ENCODE results near the gene SARDH. TPM values are rescaled to one million over a fixed set of nuclear protein-coding genes. Genes with fewer than 3 reads are reported as not detected.
"Not testable (repeated sequence)": the region's sequence is repeated elsewhere in the genome, so short reads cannot be mapped to it uniquely, and the experiment has no call there.

SARDH gene
- total RNA-seq, 1 donor from 2014 or later = 12.9 TPM

DNA sequence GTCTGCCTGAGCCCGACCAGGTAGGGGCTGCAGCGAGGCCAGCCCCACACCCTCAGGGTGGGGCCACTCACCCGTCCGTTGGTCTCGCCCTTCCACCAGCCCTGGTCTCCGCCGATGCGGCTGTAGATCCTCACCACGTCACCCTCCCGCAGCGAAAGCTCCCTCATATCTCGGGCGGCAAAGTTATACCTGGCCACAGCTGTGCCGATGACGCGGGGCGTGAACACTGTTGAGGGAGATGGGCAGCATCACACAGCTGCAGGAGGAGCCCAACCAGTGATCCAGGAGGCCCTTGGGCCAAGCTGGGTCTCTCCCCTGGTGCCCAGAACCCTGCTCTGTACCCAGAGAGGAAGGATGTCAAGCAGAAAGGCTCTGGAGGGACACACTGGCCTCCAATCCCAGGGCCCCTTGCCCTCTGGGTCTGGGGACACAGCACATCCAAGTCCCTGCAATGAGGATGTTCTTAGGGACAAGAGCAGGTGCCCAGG lies 30.3 kb upstream of the SARDH start:
- H3K9me3 Mint-ChIP-seq = peaks cover 28% of the 10 kb centered on the region
- peak in 1 of 2 experiments; percentile 27 for DNase-seq (ENCODE audit: low spot score in 2 of 2, unreplicated experiment in 2 of 2)
- TF ChIP-seq, protein P1, sequence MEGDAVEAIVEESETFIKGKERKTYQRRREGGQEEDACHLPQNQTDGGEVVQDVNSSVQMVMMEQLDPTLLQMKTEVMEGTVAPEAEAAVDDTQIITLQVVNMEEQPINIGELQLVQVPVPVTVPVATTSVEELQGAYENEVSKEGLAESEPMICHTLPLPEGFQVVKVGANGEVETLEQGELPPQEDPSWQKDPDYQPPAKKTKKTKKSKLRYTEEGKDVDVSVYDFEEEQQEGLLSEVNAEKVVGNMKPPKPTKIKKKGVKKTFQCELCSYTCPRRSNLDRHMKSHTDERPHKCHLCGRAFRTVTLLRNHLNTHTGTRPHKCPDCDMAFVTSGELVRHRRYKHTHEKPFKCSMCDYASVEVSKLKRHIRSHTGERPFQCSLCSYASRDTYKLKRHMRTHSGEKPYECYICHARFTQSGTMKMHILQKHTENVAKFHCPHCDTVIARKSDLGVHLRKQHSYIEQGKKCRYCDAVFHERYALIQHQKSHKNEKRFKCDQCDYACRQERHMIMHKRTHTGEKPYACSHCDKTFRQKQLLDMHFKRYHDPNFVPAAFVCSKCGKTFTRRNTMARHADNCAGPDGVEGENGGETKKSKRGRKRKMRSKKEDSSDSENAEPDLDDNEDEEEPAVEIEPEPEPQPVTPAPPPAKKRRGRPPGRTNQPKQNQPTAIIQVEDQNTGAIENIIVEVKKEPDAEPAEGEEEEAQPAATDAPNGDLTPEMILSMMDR (IDR thresholded peaks at IDR 0.05; ENCODE audit: unreplicated experiment) = no peak
- no peak overlapping the region for H3K27ac Mint-ChIP-seq
- peaks cover 51% of the 10 kb centered on the region for H3K36me3 Mint-ChIP-seq
- no peaks in the 10 kb centered on the region for H3K4me1 Mint-ChIP-seq
- no peaks in the 10 kb centered on the region for H3K27me3 Mint-ChIP-seq (ENCODE audit: low read depth)
- no peak overlapping the region for H3K4me3 Mint-ChIP-seq

DNA sequence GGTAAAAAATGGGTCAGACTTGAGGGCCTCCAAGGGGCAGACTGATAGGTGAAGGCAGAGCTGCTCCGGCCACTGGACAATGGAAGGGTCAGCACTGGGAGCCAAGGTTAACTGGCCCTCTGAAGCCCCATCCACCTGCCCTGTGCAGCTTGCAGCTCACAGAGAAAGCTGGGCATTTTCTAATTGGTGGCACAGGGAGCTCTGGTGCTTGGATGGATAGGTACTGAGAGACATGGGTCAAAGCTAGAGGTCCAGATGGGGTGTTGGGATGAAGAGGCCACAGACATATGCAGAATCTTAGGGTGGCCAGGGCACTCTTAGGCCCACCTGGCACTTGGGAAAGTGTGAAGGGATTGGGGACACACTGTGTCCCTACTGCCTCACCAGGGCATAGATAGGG lies 29.5 kb upstream of the SARDH start:
- Mint-ChIP-seq H3K9me3 (peaks cover 28% of the 10 kb centered on the region), H3K36me3 (peaks cover 51% of the 10 kb centered on the region), H3K27ac (no peak overlapping the region), H3K27me3 (ENCODE audit: low read depth) (no peaks in the 10 kb centered on the region), H3K4me3 (no peak overlapping the region), H3K4me1 (no peaks in the 10 kb centered on the region)
- DNase-seq (ENCODE audit: low spot score in 2 of 2, unreplicated experiment in 2 of 2) = no peak
- TF ChIP-seq, protein P1 (IDR thresholded peaks at IDR 0.05; ENCODE audit: unreplicated experiment) = no peak

DNA sequence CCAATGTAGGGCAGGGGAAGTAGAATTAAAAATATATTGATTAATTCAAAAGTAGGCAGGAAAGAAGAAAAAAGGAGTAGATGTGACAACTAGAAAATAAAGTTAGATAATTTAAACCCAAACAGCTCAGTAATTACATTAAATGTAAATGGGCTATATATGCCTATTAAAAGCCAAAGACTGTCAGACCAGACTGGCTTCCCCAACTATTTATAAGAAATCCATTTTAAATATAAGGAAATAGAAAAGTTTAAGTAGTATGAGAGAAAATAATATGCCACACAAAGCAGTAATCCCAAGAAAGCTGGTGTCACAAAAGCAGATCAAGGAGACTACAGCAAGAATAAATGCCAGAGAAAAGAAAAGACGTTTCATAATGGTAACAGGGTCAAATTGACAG lies 28.9 kb upstream of the SARDH start:
- Mint-ChIP-seq H3K4me1 (no peaks in the 10 kb centered on the region), H3K27me3 (ENCODE audit: low read depth) (no peaks in the 10 kb centered on the region), H3K27ac (no peak overlapping the region), H3K4me3 (no peak overlapping the region), H3K36me3 (peaks cover 51% of the 10 kb centered on the region), H3K9me3 (peaks cover 28% of the 10 kb centered on the region)
- DNase-seq (ENCODE audit: low spot score in 2 of 2, unreplicated experiment in 2 of 2) = no peak
- TF ChIP-seq, protein P1 (IDR thresholded peaks at IDR 0.05; ENCODE audit: unreplicated experiment) = no peak

GRCh38 chr9:133766234-133766633 lies 28.1 kb upstream of the SARDH start:
- Mint-ChIP-seq H3K36me3 (peaks cover 55% of the 10 kb centered on the region), H3K9me3 (peaks cover 28% of the 10 kb centered on the region)
- not testable (repeated sequence) for DNase-seq (ENCODE audit: low spot score in 2 of 2, unreplicated experiment in 2 of 2); H3K27ac Mint-ChIP-seq; H3K27me3 Mint-ChIP-seq (ENCODE audit: low read depth); H3K4me1 Mint-ChIP-seq; H3K4me3 Mint-ChIP-seq

DNA sequence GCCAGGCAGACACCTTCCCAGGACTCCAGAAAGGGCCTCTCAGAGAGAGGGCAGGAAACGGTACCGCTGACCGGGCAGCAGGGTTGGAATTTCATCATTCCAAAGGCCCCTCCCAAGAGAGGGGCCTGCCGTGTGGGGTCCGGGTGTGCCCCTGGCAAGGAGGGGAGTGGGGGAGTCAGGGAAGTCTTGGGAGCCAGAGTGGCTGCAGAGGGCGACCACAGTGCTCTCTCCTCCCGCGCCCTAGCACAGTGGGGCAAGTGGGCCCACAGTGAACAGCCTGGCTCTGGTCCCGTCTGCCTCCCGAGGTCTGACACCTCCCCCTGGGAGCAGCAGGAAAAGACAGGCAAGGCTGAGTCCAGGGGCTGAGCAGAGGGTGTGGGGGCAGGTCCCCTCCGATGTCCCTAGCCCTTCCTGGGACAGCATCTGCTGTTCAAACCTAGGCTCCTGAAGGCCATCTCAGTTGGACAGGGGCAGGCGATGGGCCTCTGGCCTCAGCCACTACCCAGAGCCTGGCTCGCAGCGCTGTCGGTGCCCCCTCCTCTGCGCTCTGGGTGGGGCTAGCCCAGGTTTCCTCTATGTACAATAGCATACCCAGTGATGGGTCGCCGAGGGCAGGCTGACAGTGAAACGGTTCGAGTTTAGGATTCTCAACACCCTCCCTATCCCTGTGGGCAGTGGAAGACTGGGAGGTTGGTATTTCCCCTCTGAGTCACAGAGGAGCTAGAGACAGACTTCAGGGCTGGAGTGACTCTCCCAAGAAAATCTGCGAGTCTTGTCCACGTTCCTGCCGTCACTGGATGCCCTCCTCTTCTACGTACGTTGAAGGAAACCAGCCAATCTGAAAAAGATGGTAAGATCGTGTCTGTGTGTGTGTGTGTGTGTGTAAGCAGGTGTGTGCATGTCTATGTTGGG lies 25.4 kb upstream of the SARDH start:
- Mint-ChIP-seq H3K4me3 (no peak overlapping the region), H3K27me3 (ENCODE audit: low read depth) (no peaks in the 10 kb centered on the region), H3K9me3 (peaks cover 28% of the 10 kb centered on the region), H3K36me3 (peaks cover 54% of the 10 kb centered on the region), H3K4me1 (no peaks in the 10 kb centered on the region), H3K27ac (no peak overlapping the region)
- TF ChIP-seq, protein P1 (IDR thresholded peaks at IDR 0.05; ENCODE audit: unreplicated experiment) = no peak
- DNase-seq (ENCODE audit: low spot score in 2 of 2, unreplicated experiment in 2 of 2) = peak in 1 of 2 experiments; percentile 16

Data from mesothelial cell of epicardium (in vitro differentiated cells).